Measurements from ENCODE around the gene PPP1R14D. TPM values are rescaled to one million over a fixed set of nuclear protein-coding genes. Genes with fewer than 3 reads are reported as not detected.
A peak's percentile ranks its signal among the peaks of the same experiment; 100 is the strongest.

The PPP1R14D gene
- total and polyA plus RNA-seq, 8 donors: 0.63 to 20.0 (median 2.2) TPM; not detected in 3

GRCh38 chr15:40767838-40768500 lies 60.5 kb downstream of the PPP1R14D start:
- DNase-seq: no peak
- TF ChIP-seq POLR2A (IDR thresholded peaks at IDR 0.05) (no peak), CTCF (IDR thresholded peaks at IDR 0.05) (no peak), EP300 (IDR thresholded peaks at IDR 0.05) (no peak), POLR2AphosphoS5 (IDR thresholded peaks at IDR 0.05) (no peak)

GRCh38 chr15:40766906-40767837 lies 61.3 kb downstream of the PPP1R14D start:
- TF ChIP-seq POLR2A (IDR thresholded peaks at IDR 0.05) (no peak), POLR2AphosphoS5 (IDR thresholded peaks at IDR 0.05) (no peak), CTCF (IDR thresholded peaks at IDR 0.05) (no peak), EP300 (IDR thresholded peaks at IDR 0.05) (no peak)
- Histone ChIP-seq H3K27ac (peak overlapping the region in 2 of 5 donors; percentile 86 to 93), H3K4me1 (peaks cover 66 to 87% (median 85%) of the 10 kb centered on the region in 4 donors), H3K9me3 (no peaks in the 10 kb centered on the region), H3K36me3 (peaks cover 3 to 42% (median 33%) of the 10 kb centered on the region in 4 donors), H3K27me3 (no peaks in the 10 kb centered on the region), H3K4me3 (no peak overlapping the region)
- intact Hi-C loops (cut with DNase I; ENCODE audit: low total_unique reads): no loop called here
- 85 to 90% (median 87%) methylated on average over 28 to 32 of the region's 32 CpGs for WGBS, 5 donors
- no peak for DNase-seq

More at GRCh38 chr15:40767838-40768500, 60.5 kb downstream of the PPP1R14D start:
- Histone ChIP-seq H3K36me3 (peaks cover 7 to 50% (median 41%) of the 10 kb centered on the region in 4 donors), H3K9me3 (no peaks in the 10 kb centered on the region), H3K27ac (peak overlapping the region; percentile 41 to 91 (median 75)), H3K4me1 (peaks cover 60 to 83% (median 78%) of the 10 kb centered on the region in 4 donors), H3K27me3 (no peaks in the 10 kb centered on the region), H3K4me3 (no peak overlapping the region)
- 75 to 88% (median 84%) methylated on average over 27 to 29 of the region's 29 CpGs for WGBS, 5 donors
- intact Hi-C loops (cut with DNase I; ENCODE audit: low total_unique reads): no loop called here

- peaks cover 3 to 33% (median 25%) of the 10 kb centered on the region in 4 donors for H3K36me3 ChIP-seq
- TF ChIP-seq CTCF (IDR thresholded peaks at IDR 0.05) (no peak), EP300 (IDR thresholded peaks at IDR 0.05) (no peak), POLR2A (IDR thresholded peaks at IDR 0.05) (no peak), POLR2AphosphoS5 (IDR thresholded peaks at IDR 0.05) (no peak)
- intact Hi-C loops (cut with DNase I; ENCODE audit: low total_unique reads): no loop called here
- no peak for DNase-seq
- H3K27ac ChIP-seq: peak overlapping the region in 3 of 5 donors; percentile 80 to 93 (median 89)
- no peaks in the 10 kb centered on the region for H3K9me3 ChIP-seq
- H3K27me3 ChIP-seq: no peaks in the 10 kb centered on the region
- H3K4me3 ChIP-seq: peak overlapping the region in 1 of 4 donors; percentile 76
- peaks cover 66 to 94% (median 86%) of the 10 kb centered on the region in 4 donors for H3K4me1 ChIP-seq
- WGBS, 5 donors: 65 to 80% (median 75%) methylated on average over 6 to 7 of the region's 7 CpGs
These were observed 62.2 kb downstream of the PPP1R14D start for GRCh38 chr15:40766194-40766815.

Small RNAs within 50 kb of the gene (small RNA-seq; reads per million reads assigned to genes)
- 0 reads per million in 4 donors for gene AC025166.1

Other genes starting within 250 kb of the PPP1R14D start
- gene KNL1, start 234.5 kb downstream of the PPP1R14D start, total RNA-seq: 10 to 100 TPM in 2 of 5 donors, 1 to 10 TPM in 3; 1.4 to 57.8 (median 8.7) TPM
- gene KNL1, start 234.5 kb downstream of the PPP1R14D start, polyA plus RNA-seq: 1 to 10 TPM in 2 of 3 donors, under 1 TPM in 1; 0.50 to 1.8 (median 1.4) TPM
- 1 to 10 TPM in 1 of 5 donors, under 1 TPM in 2, not detected in 2; 0.58 to 3.5 (median 0.87) TPM for gene RAD51, start 133.5 kb downstream of the PPP1R14D start, total RNA-seq
- 1 to 10 TPM; 1.6 to 2.7 (median 2.4) TPM for gene RAD51, start 133.5 kb downstream of the PPP1R14D start, polyA plus RNA-seq
- gene RMDN3, start 73.5 kb downstream of the PPP1R14D start, total RNA-seq: 10 to 100 TPM in 4 of 5 donors, not detected in 1; 25.2 to 63.8 (median 48.2) TPM
- 10 to 100 TPM; 12.6 to 21.2 (median 15.0) TPM for gene RMDN3, start 73.5 kb downstream of the PPP1R14D start, polyA plus RNA-seq
- 10 to 100 TPM in 2 of 5 donors, 1 to 10 TPM in 1, not detected in 2; 1.3 to 13.6 (median 11.7) TPM for gene GCHFR, start 64.6 kb downstream of the PPP1R14D start, total RNA-seq
- 10 to 100 TPM; 21.4 to 37.4 (median 29.3) TPM for gene GCHFR, start 64.6 kb downstream of the PPP1R14D start, polyA plus RNA-seq
- 10 to 100 TPM in 1 of 5 donors, not detected in 4; 39.3 TPM for gene C15orf62, start 58.7 kb downstream of the PPP1R14D start, total RNA-seq
- 1 to 10 TPM in 1 of 3 donors, under 1 TPM in 2; 0.25 to 4.5 (median 0.31) TPM for gene C15orf62, start 58.7 kb downstream of the PPP1R14D start, polyA plus RNA-seq
- gene ZFYVE19, start 21.6 kb downstream of the PPP1R14D start, total RNA-seq: 10 to 100 TPM; 10.3 to 29.2 (median 18.7) TPM
- 10 to 100 TPM; 14.4 to 31.0 (median 28.3) TPM for gene ZFYVE19, start 21.6 kb downstream of the PPP1R14D start, polyA plus RNA-seq
- 10 to 100 TPM; 11.0 to 64.2 (median 22.9) TPM for gene DNAJC17, start 21.2 kb downstream of the PPP1R14D start, total RNA-seq
- gene DNAJC17, start 21.2 kb downstream of the PPP1R14D start, polyA plus RNA-seq: 10 to 100 TPM; 33.6 to 66.7 (median 53.9) TPM
- 100 to 1,000 TPM in 4 of 5 donors, 10 to 100 TPM in 1; 58.6 to 394 (median 178) TPM for gene SPINT1, start 15.3 kb upstream of the PPP1R14D start, total RNA-seq
- gene SPINT1, start 15.3 kb upstream of the PPP1R14D start, polyA plus RNA-seq: 10 to 100 TPM; 16.8 to 76.8 (median 52.3) TPM
- gene RHOV, start 45.5 kb upstream of the PPP1R14D start, total RNA-seq: 1 to 10 TPM in 4 of 5 donors, not detected in 1; 1.3 to 3.2 (median 1.7) TPM
- gene RHOV, start 45.5 kb upstream of the PPP1R14D start, polyA plus RNA-seq: 10 to 100 TPM in 1 of 3 donors, 1 to 10 TPM in 2; 1.2 to 87.8 (median 1.4) TPM
- gene VPS18, start 65.7 kb upstream of the PPP1R14D start, total RNA-seq: 10 to 100 TPM in 4 of 5 donors, 1 to 10 TPM in 1; 1.8 to 24.2 (median 20.3) TPM
- gene VPS18, start 65.7 kb upstream of the PPP1R14D start, polyA plus RNA-seq: 10 to 100 TPM in 1 of 3 donors, 1 to 10 TPM in 2; 5.7 to 10.8 (median 6.1) TPM
- gene DLL4, start 100.6 kb upstream of the PPP1R14D start, total RNA-seq: 10 to 100 TPM in 1 of 5 donors, 1 to 10 TPM in 3, under 1 TPM in 1; 0.89 to 20.0 (median 3.3) TPM
- 1 to 10 TPM in 2 of 3 donors, under 1 TPM in 1; 0.56 to 2.2 (median 1.5) TPM for gene DLL4, start 100.6 kb upstream of the PPP1R14D start, polyA plus RNA-seq
- gene CHAC1, start 124.8 kb upstream of the PPP1R14D start, total RNA-seq: 10 to 100 TPM in 1 of 5 donors, 1 to 10 TPM in 4; 1.3 to 17.1 (median 2.9) TPM
- gene CHAC1, start 124.8 kb upstream of the PPP1R14D start, polyA plus RNA-seq: 10 to 100 TPM in 2 of 3 donors, 1 to 10 TPM in 1; 5.7 to 61.6 (median 25.5) TPM